GM12801 (cell line): ENCODE data around the gene OXSR1.

Source experiments
- TF ChIP-seq, protein P1 (sequence below): IDR thresholded peaks from one replicate; pipeline ENCODE4 v1.5.1; 2011; ENCODE audit warnings: control low read depth; ENCODE audit not compliant: insufficient read length; ENCODE audit errors: extremely low read depth

Gene OXSR1

GRCh38 chr3:38257583-38257982 is 92.2 kb downstream of the OXSR1 start:
- TF ChIP-seq, protein P1, sequence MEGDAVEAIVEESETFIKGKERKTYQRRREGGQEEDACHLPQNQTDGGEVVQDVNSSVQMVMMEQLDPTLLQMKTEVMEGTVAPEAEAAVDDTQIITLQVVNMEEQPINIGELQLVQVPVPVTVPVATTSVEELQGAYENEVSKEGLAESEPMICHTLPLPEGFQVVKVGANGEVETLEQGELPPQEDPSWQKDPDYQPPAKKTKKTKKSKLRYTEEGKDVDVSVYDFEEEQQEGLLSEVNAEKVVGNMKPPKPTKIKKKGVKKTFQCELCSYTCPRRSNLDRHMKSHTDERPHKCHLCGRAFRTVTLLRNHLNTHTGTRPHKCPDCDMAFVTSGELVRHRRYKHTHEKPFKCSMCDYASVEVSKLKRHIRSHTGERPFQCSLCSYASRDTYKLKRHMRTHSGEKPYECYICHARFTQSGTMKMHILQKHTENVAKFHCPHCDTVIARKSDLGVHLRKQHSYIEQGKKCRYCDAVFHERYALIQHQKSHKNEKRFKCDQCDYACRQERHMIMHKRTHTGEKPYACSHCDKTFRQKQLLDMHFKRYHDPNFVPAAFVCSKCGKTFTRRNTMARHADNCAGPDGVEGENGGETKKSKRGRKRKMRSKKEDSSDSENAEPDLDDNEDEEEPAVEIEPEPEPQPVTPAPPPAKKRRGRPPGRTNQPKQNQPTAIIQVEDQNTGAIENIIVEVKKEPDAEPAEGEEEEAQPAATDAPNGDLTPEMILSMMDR: no peak

DNA sequence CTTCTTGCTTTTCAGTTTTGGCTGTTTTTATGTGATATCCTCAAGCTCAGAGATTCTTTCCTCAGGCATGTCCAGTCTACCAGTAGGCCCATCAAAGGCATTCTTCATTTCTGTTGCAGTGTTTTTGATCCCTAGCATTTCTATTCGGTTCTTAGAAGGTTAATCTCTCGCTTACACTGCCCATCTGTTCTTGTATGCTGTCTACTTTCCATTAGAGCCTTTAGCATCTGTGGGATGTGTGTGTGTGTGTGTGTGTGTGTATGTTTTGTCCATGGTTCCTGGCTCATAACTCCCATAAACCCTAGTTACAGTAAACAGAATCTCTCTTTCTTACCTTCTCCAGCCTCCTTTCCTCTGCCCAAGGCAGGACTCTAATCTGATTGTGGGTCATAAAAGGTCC is 95.1 kb downstream of the OXSR1 start:
- TF ChIP-seq, protein P1: no peak

GRCh38 chr3:38264353-38264771 is 99.0 kb downstream of the OXSR1 start:
- TF ChIP-seq, protein P1: no peak

DNA sequence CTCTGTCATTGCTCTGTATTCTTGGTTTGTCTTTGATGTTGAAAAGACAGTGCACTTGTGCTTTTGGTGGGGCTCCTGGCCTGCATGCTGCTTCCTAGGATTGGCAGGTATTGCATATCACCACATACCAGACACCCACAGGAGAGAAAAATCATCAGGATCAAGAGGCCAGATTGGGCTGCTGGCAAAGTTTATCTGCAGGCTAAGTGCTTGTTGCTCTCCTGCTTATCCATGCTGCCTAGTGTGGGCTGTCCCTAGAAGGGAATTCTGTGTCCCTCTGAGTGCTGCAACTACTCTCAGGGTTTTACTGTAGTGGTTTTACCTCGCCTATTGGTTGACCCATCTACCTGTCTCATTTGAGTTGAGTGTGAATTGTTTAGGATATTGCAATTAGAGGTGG is 99.4 kb downstream of the OXSR1 start:
- TF ChIP-seq, protein P1: no peak

- TF ChIP-seq, protein P1: no peak
These were observed 100.4 kb downstream of the OXSR1 start, which contains the start of gene SLC22A13 for GRCh38 chr3:38265604-38266307. SLC22A13 (plus strand) TSS chr3:38265812; CDS start chr3:38265861, 49 bp downstream.

GRCh38 chr3:38266810-38267209 is 101.5 kb downstream of the OXSR1 start:
- TF ChIP-seq, protein P1: no peak

- TF ChIP-seq, protein P1: no peak
These were observed 102.3 kb downstream of the OXSR1 start for GRCh38 chr3:38267662-38268061.
